Stimulated activated CD8-positive, alpha-beta memory T cell treated with anti-CD3 and anti-CD28 coated beads, Interleukin-4, amount 100 ng/mL, for 1 hour (primary cell): ENCODE results near the gene SEC62.
A peak's percentile ranks its signal among the peaks of the same experiment; 100 is the strongest.

ENCODE experiments used
- DNase-seq, 2 donors: peaks; one replicate each; pipeline ENCODE4 v3.0.0-alpha.2; 2020; ENCODE audit warnings: low read depth in 2 of 2, low spot score in 1 of 2

The SEC62 gene

GRCh38 chr3:169966428-169966950 is at the start of gene SEC62:
SEC62 (plus strand) TSS chr3:169966807; CDS start chr3:169966823, 16 bp downstream.
- DNase-seq = peak; percentile 90 to 91

- no peak for DNase-seq
Measured at GRCh38 chr3:169923189-169923588, 43.4 kb upstream of the SEC62 start.

- DNase-seq = no peak
Measured at GRCh38 chr3:169923831-169924230, 42.8 kb upstream of the SEC62 start.

- DNase-seq = no peak
Measured at GRCh38 chr3:169929830-169930519, 36.6 kb upstream of the SEC62 start.

- no peak for DNase-seq
Measured at GRCh38 chr3:169930843-169931242, 35.8 kb upstream of the SEC62 start.

- no peak for DNase-seq
Measured at GRCh38 chr3:169931747-169932520, 34.7 kb upstream of the SEC62 start.

GRCh38 chr3:169939320-169939719 is 27.3 kb upstream of the SEC62 start:
- DNase-seq = no peak

- no peak for DNase-seq
Measured at GRCh38 chr3:169939751-169940150, 26.9 kb upstream of the SEC62 start.

- DNase-seq = no peak
Measured at GRCh38 chr3:169940470-169941181, 26.0 kb upstream of the SEC62 start.

- DNase-seq = no peak
Measured at GRCh38 chr3:169945313-169945712, 21.3 kb upstream of the SEC62 start.

- DNase-seq = no peak
Measured at GRCh38 chr3:169946336-169946735, 20.3 kb upstream of the SEC62 start.

GRCh38 chr3:169948559-169949448 is 17.8 kb upstream of the SEC62 start:
- DNase-seq = no peak

- no peak for DNase-seq
Measured at GRCh38 chr3:169952045-169952444, 14.6 kb upstream of the SEC62 start.

GRCh38 chr3:169953462-169954141 is 13.0 kb upstream of the SEC62 start:
- DNase-seq = no peak

GRCh38 chr3:169954142-169954756 is 12.4 kb upstream of the SEC62 start:
- no peak for DNase-seq

GRCh38 chr3:169955406-169955805 is 11.2 kb upstream of the SEC62 start:
- DNase-seq = no peak

GRCh38 chr3:169964176-169964575 is 2.4 kb upstream of the SEC62 start:
- DNase-seq = no peak

GRCh38 chr3:169965562-169966427 is 812 bp upstream of the SEC62 start:
- no peak for DNase-seq
